Measurements from ENCODE around the gene RASAL3.
A peak's percentile ranks its signal among the peaks of the same experiment; 100 is the strongest.
"Not testable (repeated sequence)": the region's sequence is repeated elsewhere in the genome, so short reads cannot be mapped to it uniquely, and the experiment has no call there.

Gene RASAL3

DNA sequence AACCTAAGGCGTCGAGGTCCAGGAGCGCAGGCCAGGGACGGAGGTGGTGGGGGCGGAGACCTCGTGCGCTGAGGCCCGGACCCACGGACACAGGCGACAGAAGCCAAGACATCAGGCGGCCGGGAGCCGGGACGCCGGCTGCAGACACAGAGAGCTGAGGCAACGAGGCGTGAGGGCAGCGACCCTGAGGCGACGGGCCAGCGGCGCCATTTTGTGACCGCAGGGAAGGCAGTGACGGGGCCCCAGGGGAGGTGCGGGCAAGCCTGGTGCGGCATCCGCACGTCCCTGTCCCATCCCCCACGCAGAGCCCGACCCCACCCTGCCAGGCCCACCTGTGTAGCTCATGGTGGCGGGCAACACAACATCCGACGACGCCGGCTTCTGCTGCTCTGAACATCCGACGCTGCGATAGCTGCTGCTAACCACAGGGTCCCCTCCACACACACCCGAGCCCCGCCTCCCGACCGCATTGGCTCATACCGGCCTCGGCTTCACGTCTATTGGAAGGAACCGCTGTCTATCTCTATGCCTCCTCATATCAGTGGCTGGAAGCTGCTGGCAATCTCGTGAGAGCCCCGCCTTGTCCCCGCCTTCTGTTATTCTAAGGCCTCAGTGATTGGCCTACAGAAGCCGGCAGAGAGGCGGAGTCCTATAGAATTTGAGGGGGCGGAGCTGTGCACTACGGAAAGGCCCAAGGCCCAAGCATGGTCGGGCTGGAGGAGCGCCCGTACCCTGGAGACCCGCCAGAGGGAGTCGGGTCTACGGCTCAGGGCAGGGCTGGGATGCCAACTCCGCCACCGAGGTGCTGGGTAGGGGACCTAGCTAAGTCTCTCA lies 45.5 kb downstream of the RASAL3 start, which contains the start of gene AKAP8L:
TSS of gene AKAP8L (minus strand) at position 410 of the 834 bp plus-strand sequence. CDS start at position 345, 65 bp downstream.
- ATAC-seq = peak; percentile 96

DNA sequence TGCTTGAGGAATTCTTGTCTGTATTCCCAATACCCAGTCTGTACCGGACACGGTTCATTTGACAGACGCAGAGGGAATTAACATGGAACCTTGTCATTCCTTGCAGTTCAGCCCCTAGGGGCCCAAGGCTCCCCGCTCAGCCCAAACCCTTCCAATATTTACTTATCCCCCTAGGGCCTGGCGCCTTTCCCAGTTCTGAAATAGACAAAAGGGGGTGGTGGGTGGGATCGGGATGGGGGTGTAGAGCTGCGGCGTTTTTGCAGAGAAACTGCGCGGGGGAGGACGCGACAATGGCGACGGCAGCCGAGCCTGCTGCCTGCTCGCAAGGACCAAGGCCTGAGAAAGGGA lies 46.1 kb downstream of the RASAL3 start:
- no peak for ATAC-seq

DNA sequence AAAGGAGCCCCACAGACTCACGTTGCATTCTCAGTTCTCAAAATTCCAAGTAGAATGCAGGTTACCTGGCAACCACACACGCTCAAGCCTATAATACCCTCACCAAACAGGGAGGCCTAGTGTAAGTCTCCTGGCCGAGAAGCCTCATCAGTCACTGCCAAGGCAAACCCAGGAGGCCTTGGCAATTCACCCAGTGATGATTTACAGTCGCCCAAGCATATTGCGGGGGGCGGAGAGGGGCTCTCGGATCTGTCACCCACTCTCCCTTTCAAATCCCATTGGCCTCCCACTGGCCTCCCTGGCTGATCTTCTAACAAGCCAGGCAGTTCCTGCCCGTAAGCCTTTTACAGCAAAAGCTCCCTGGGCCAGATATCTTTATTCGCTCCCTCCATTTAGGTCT lies 46.6 kb downstream of the RASAL3 start:
- no peak for ATAC-seq

DNA sequence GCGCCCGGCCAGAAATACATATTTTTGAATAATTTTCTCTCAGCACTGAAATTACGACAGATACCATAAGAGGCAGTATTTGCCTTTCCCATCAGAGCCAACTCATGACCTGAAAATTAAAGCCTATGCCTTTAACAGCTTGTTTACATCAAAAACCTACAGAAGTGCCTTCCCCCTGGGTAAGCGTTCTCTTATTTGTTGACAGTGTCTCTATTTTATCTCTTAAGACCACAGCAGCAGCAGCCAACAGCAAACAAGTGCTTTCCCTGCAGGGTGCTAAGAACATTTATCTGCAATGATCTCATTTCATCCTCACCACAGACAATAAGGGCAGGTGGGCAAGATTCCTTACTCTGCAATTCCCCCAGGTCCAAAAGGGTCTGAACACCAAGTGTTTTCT lies 51.5 kb downstream of the RASAL3 start:
- no peak for ATAC-seq

DNA sequence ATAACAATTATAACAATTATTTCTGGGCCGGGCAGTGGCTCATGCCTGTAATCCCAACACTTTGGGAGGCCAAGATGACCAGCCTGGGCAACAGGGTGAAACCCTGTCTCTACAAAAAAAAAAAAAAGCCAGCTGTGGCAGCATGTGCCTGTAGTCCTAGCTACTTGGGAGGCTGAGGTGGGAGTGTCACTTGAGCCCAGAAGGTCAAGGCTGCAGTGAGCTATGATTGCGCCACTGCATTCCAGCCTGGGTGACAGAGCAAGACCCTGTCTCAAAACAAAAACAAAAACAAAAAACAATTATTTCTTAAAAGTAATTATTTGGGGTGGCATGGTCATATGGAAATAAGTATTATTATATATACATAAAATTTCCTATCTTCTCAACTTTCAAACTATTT lies 53.0 kb downstream of the RASAL3 start:
- ATAC-seq = not testable (repeated sequence)

DNA sequence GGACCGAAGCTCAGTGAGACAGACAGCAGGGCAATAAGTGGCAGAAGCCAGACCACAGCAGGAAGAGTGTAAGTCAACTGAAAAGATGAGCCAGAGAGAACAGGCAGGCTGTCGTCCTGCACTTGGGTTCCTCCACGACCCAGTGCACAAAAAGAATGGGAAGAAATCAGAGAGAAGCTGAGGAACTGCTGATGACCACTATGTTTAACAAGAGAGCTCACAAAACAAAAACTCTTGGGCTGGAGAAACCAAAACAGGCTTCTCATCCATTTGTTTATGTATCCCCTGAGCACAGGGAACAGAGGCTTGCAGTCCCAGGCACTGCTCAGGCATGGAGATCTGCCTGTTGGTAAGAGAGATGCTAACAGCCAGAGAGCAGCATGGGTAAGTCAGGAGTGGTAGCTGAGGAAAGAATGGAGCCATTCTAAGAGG lies 59.5 kb downstream of the RASAL3 start:
- ATAC-seq = no peak

DNA sequence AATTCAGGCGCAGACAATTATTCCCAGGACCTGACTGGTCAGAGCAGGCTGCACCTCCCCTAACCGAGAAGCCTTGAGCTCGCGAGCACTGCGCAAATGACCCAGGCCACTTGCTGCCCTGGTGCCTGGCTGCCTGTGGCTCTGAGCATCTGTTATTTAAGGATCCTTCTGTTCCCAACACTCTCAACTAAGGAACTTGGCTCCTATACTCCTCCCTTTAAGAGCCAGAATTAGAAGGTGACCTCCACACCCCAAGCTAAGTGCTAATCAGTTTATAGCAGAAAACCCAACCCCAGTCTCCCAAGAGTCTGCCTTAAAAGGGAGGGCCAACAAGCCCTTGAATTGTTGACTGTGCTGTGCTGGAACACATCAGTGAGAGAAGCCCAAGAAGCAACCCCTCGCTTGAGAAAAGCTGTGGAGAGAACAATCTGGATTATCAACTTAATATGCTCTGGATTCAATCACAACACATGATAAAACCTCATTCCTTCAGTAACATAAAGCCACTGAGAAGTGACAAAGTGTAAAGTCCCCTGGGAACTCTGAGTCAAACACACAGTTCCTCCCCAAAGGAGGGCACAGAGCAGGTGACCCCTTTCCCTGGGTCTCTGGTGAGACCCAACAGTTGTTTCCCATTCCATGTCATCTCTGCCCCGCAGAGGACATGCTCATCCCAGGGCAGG lies 60.1 kb downstream of the RASAL3 start:
- no peak for ATAC-seq

DNA sequence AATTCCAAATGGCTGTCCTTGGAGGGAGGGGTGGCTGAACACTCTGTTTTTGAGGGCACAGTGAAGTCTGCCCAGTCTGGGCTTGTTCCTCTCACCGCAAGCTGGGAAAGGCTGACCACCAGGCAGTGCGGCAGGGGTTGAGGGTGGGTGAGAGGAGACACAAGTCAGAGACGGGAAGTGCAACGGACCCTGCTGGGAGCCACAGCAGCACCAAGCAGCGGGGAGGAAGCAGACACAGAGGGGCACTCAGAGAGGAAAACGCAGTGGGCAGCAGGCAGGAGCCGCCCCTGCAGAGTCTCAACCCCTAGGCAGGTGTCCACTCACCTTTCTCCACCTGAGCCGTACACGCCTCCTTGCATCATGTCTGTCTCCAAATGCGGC lies 61.2 kb downstream of the RASAL3 start:
- ATAC-seq = no peak

DNA sequence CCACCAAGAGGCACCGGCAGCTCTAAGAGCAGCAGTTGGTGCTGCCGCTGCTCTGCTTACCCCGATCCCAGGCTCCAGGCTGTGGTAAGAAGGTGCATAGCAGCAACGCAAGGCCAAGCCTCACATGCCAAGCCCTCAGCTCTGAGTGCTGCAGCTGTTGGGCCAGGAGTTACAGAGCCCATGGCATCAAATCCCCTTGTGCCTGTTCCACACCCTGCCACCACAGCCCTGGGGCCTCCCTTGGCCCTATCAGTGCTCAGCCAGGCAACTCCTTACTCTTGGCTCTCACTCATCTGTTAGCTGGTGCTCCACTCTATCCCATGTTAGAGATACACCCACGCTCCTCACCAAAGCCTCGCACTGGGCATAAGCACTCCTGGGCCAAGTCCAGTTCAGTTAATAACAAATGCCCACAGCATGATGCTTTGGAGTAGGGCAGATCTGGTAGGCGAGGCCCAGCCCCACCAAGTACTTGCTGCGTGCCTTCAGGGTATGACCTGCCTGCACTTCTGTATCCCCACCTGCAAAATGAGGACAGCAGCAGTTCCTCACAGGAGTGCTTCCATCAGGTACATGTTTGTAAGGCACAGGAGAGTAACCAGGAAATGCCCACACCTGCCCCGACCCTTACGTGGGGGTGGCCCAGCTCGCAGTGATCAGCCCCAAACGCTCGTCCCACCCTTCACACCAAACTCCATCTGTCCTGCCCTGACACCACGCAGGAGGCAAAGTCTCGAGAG lies 61.8 kb downstream of the RASAL3 start:
- no peak for ATAC-seq
